NCI-H345 treated with DMSO at 0.1 percent for 48 hours (cell line): Measurements from ENCODE around the gene PCLAF.
"Not testable (repeated sequence)": the region's sequence is repeated elsewhere in the genome, so short reads cannot be mapped to it uniquely, and the experiment has no call there.

Experiments used
- DNase-seq: peaks from one replicate; lab custom pipeline; 2025; ENCODE audit not compliant: unreplicated experiment; lab: John Stamatoyannopoulos, UW

Gene PCLAF

GRCh38 chr15:64381000-64381751 is at the start of gene PCLAF:
Gene PCLAF, minus strand, starts transcription at chr15:64381441. Its CDS starts 70 bp downstream, at chr15:64381371.
- peak; percentile 81 for DNase-seq

GRCh38 chr15:64430000-64430735 is 48.9 kb upstream of the PCLAF start:
- DNase-seq, result peak; percentile 85

GRCh38 chr15:64429448-64429847 is 48.2 kb upstream of the PCLAF start:
- no peak for DNase-seq

GRCh38 chr15:64426845-64427465 is 45.7 kb upstream of the PCLAF start:
- DNase-seq, result no peak

- DNase-seq, result no peak
These were observed 44.0 kb upstream of the PCLAF start for GRCh38 chr15:64425221-64425620.

GRCh38 chr15:64423970-64424369 is 42.7 kb upstream of the PCLAF start:
- no peak for DNase-seq

GRCh38 chr15:64422697-64423096 is 41.5 kb upstream of the PCLAF start:
- no peak for DNase-seq

GRCh38 chr15:64412216-64412615 is 31.0 kb upstream of the PCLAF start:
- no peak for DNase-seq

- no peak for DNase-seq
These were observed 19.3 kb upstream of the PCLAF start for GRCh38 chr15:64400583-64400982.

GRCh38 chr15:64398575-64398974 is 17.3 kb upstream of the PCLAF start:
- DNase-seq, result no peak

- DNase-seq, result no peak
These were observed 15.5 kb upstream of the PCLAF start for GRCh38 chr15:64396789-64397188.

GRCh38 chr15:64392471-64392870 is 11.2 kb upstream of the PCLAF start:
- DNase-seq, result not testable (repeated sequence)

- no peak for DNase-seq
These were observed 7.8 kb upstream of the PCLAF start for GRCh38 chr15:64389036-64389435.

- DNase-seq, result peak; percentile 79
These were observed 6.4 kb upstream of the PCLAF start, which contains the start of gene TRIP4 for GRCh38 chr15:64387562-64388168. Gene TRIP4, plus strand, starts transcription at chr15:64387836. Its CDS starts 28 bp downstream, at chr15:64387864.

- DNase-seq, result no peak
These were observed 5.0 kb upstream of the PCLAF start for GRCh38 chr15:64386291-64386690.

- no peak for DNase-seq
These were observed 2.5 kb upstream of the PCLAF start for GRCh38 chr15:64383760-64384159.

- DNase-seq, result not testable (repeated sequence)
These were observed 941 bp downstream of the PCLAF start for GRCh38 chr15:64380130-64380870.

- no peak for DNase-seq
These were observed 1.9 kb downstream of the PCLAF start for GRCh38 chr15:64379216-64379960.

GRCh38 chr15:64373360-64373759 is 7.9 kb downstream of the PCLAF start:
- DNase-seq, result no peak

- not testable (repeated sequence) for DNase-seq
These were observed 9.9 kb downstream of the PCLAF start for GRCh38 chr15:64371383-64371782.
